Endothelial cell of umbilical vein (primary cell): ENCODE data around the gene SPTBN4. TPM values are rescaled to one million over a fixed set of nuclear protein-coding genes. Genes with fewer than 3 reads are reported as not detected.

Experiments
- BruUV-seq: library from RNA; stranded (reverse); fragments of 400-500 nt; replicated peaks from 2 replicates; lab custom pipeline; 2021; lab: Mats Ljungman, UMichigan
- CTCF ChIA-PET: fragments of 300-600, 350-600 bp; sonication (Branson Sonifier 250); formaldehyde crosslinking; loops from one replicate; lab custom pipeline; 2021; ENCODE audit warnings: antibody characterized with exemption, inconsistent platforms; lab: Charles Lee
- POLR2A ChIA-PET: fragments of 300-600, 350-600 bp; sonication (Branson Sonifier 250); formaldehyde crosslinking; loops from one replicate; lab custom pipeline; 2021; ENCODE audit warnings: antibody characterized with exemption, inconsistent platforms; lab: Charles Lee
- DNase-seq: peaks from one replicate; pipeline ENCODE4 v3.0.0-alpha.2; 2011; ENCODE audit warnings: low read depth, low spot score
- FAIRE-seq: peaks from 2 replicates; lab custom pipeline; 2011; peaks lifted over from hg19 to GRCh38; lab: Jason Lieb, UNC
- H2AFZ ChIP-seq: 2 replicates; pipeline ENCODE4 v1.6.0; 2012; ENCODE audit warnings: low read depth, low read length, control low read depth, inconsistent platforms
- H3K27ac ChIP-seq: 2 replicates; pipeline ENCODE4 v1.5.1; 2011; ENCODE audit warnings: low read depth, mild to moderate bottlenecking, control low read depth, low read length, moderate library complexity; ENCODE audit not compliant: insufficient read depth
- H3K27me3 ChIP-seq, 2 experiments: 2 replicates each; pipeline versions ENCODE4 v1.6.0 to v1.6.1; 2011; ENCODE audit warnings: low read length in 2 of 2, mixed read lengths in 1 of 2; ENCODE audit not compliant: control insufficient read depth in 2 of 2, insufficient read depth in 2 of 2
- H3K36me3 ChIP-seq, 2 experiments: 2 replicates in 1 of 2; 3 replicates in 1 of 2; pipeline ENCODE4 v1.5.1; 2011; ENCODE audit warnings: low read length in 2 of 2, mild to moderate bottlenecking in 1 of 2, moderate library complexity in 1 of 2; ENCODE audit not compliant: control insufficient read depth in 2 of 2, insufficient read depth in 2 of 2; ENCODE audit errors: extremely low read depth in 1 of 2
- H3K4me1 ChIP-seq: 3 replicates; pipeline ENCODE4 v1.5.1; 2011; ENCODE audit warnings: mild to moderate bottlenecking, low read length; ENCODE audit not compliant: control insufficient read depth, insufficient read depth; ENCODE audit errors: extremely low read depth
- H3K4me2 ChIP-seq: 2 replicates; pipeline ENCODE4 v1.6.1; 2011; ENCODE audit warnings: low read length, control low read depth, mixed read lengths; ENCODE audit not compliant: insufficient read depth
- H3K4me3 ChIP-seq, 3 experiments: fragments of 200-600 bp in 1 of 3; sonication (generic), shearing (Covaris generic) in 1 of 3; replicated peaks in 1 of 3; 2 replicates each; pipeline ENCODE4 v1.5.1; 2011 to 2016; ENCODE audit warnings: control low read depth in 3 of 3, low read length in 3 of 3, mild to moderate bottlenecking in 2 of 3, inconsistent platforms in 1 of 3, low read depth in 1 of 3, moderate library complexity in 1 of 3; ENCODE audit not compliant: insufficient read depth in 1 of 3
- H3K79me2 ChIP-seq: 2 replicates; pipeline ENCODE4 v1.6.0; 2012; ENCODE audit warnings: low read length, inconsistent platforms; ENCODE audit not compliant: control insufficient read depth, insufficient read depth
- H3K9ac ChIP-seq: replicated peaks from 2 replicates; pipeline ENCODE3; 2011; ENCODE audit warnings: low read length, control low read depth; ENCODE audit not compliant: insufficient read depth; ENCODE audit errors: extremely low read depth
- H3K9me1 ChIP-seq: replicated peaks from 3 replicates; pipeline ENCODE4 v1.6.0; 2011; ENCODE audit warnings: mild to moderate bottlenecking, low read length; ENCODE audit not compliant: control insufficient read depth, insufficient read depth; ENCODE audit errors: extremely low read depth
- H3K9me3 ChIP-seq: replicated peaks from 2 replicates; pipeline ENCODE4 v1.5.1; 2012; ENCODE audit warnings: low read length, inconsistent platforms; ENCODE audit not compliant: control insufficient read depth, insufficient read depth
- H4K20me1 ChIP-seq: replicated peaks from 2 replicates; pipeline ENCODE3; 2011; ENCODE audit warnings: mild to moderate bottlenecking, low read length; ENCODE audit not compliant: control insufficient read depth, insufficient read depth; ENCODE audit errors: extremely low read depth
- EZH2 ChIP-seq: IDR thresholded peaks from 2 replicates; pipeline ENCODE4 v1.6.1; 2012; ENCODE audit warnings: borderline replicate concordance, low read depth, mild to moderate bottlenecking, moderate library complexity, low read length, inconsistent platforms; ENCODE audit not compliant: severe bottlenecking
- FOS ChIP-seq: IDR thresholded peaks from 2 replicates; pipeline ENCODE4 v1.6.1; 2011; ENCODE audit warnings: mild to moderate bottlenecking, low read length, moderate library complexity, borderline replicate concordance; ENCODE audit not compliant: insufficient read depth
- GATA2 ChIP-seq: IDR thresholded peaks from 2 replicates; pipeline ENCODE4 v1.7.0; 2011; ENCODE audit warnings: low read depth, mild to moderate bottlenecking, moderate library complexity, mixed read lengths, low read length; ENCODE audit not compliant: insufficient read length, insufficient read depth
- JUN ChIP-seq: IDR thresholded peaks from 2 replicates; pipeline ENCODE4 v1.6.1; 2011; ENCODE audit warnings: borderline replicate concordance, low read depth; ENCODE audit not compliant: insufficient read length, insufficient read depth
- MYC ChIP-seq: IDR thresholded peaks from one replicate; pipeline ENCODE4 v1.6.1; 2011; ENCODE audit warnings: mild to moderate bottlenecking, low read depth, low read length
- POLR2A ChIP-seq: IDR thresholded peaks from 2 replicates; pipeline ENCODE4 v1.6.1; 2012; ENCODE audit warnings: low read depth, mild to moderate bottlenecking, control low read depth, low read length
- dilution Hi-C: fragments of 300-500 bp; cut with MboI; formaldehyde crosslinking; loops from one replicate; pipeline ENCODE4 v1.15.0; 2019; ENCODE audit warnings: low sequenced_read_pairs; ENCODE audit not compliant: extremely low pct_ligation_motif_present
- intact Hi-C: fragments of 100-400 bp; cut with micrococcal nuclease; formaldehyde crosslinking; loops from one replicate; pipeline ENCODE4 v1.10.0; 2022
- polyA plus RNA-seq, 4 experiments: library from polyadenylated mRNA; depleted of rRNA in 3 of 4; stranded (reverse) in 3 of 4; unstranded in 1 of 4; fragments of >200 nt; gene quantifications; 2 replicates each; pipeline versions ENCODE4 v1.2.1 to v1.2.3, GENCODE V29; 2011 to 2012; ENCODE audit warnings: missing spikeins in 1 of 4
- total RNA-seq: library from RNA; stranded (reverse); gene quantifications from 2 replicates; pipeline ENCODE4 v1.2.3, GENCODE V29; 2021
- TF ChIP-seq, protein P1 (sequence below), 2 donors: IDR thresholded peaks; 1 replicate in 1 of 2; 2 replicates in 1 of 2; pipeline ENCODE4 v1.5.1; 2011; ENCODE audit warnings: low read length in 2 of 2, mild to moderate bottlenecking in 2 of 2, moderate library complexity in 2 of 2, control low read depth in 1 of 2, inconsistent platforms in 1 of 2, low read depth in 1 of 2; ENCODE audit not compliant: insufficient read depth in 1 of 2; ENCODE audit errors: extremely low read depth in 1 of 2

SPTBN4 gene
- total and polyA plus RNA-seq, 2 donors (not counting 3 experiments of a cell fraction or from before 2014, with no cell fraction given), result 0.33 TPM; not detected in 1

DNA sequence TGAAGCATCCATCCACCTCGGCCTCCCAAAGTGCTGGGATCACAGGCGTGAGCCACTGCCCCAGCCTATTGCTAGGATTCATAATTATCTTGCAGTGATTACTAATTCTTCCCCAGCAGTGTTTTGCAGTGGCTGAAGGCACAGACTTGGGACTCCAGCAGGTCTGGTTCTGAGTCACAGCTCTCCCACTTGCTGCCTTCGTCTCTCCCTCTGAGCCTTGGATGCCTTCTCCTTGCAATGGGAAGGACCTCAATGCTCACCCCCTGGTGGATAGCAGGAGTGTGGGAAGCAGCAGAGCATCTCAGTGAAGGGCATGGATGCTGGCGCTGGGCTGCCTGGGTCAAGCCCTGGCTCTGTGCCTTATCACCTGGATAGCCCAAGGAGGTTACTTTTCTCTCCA is 72.3 kb downstream of the SPTBN4 start:
- H3K9me3 ChIP-seq, result no peaks in the 10 kb centered on the region
- dilution Hi-C loops (no loop called here), intact Hi-C loops (no loop called here)
- no peaks in the 10 kb centered on the region for H3K79me2 ChIP-seq
- H3K27me3 ChIP-seq, result no peaks in the 10 kb centered on the region
- H3K4me2 ChIP-seq, result no peak overlapping the region
- ChIA-PET POLR2A (no interaction called here), CTCF (no interaction called here)
- no peak for FAIRE-seq
- no peak overlapping the region for H2AFZ ChIP-seq
- no peak for DNase-seq
- TF ChIP-seq, protein P1, sequence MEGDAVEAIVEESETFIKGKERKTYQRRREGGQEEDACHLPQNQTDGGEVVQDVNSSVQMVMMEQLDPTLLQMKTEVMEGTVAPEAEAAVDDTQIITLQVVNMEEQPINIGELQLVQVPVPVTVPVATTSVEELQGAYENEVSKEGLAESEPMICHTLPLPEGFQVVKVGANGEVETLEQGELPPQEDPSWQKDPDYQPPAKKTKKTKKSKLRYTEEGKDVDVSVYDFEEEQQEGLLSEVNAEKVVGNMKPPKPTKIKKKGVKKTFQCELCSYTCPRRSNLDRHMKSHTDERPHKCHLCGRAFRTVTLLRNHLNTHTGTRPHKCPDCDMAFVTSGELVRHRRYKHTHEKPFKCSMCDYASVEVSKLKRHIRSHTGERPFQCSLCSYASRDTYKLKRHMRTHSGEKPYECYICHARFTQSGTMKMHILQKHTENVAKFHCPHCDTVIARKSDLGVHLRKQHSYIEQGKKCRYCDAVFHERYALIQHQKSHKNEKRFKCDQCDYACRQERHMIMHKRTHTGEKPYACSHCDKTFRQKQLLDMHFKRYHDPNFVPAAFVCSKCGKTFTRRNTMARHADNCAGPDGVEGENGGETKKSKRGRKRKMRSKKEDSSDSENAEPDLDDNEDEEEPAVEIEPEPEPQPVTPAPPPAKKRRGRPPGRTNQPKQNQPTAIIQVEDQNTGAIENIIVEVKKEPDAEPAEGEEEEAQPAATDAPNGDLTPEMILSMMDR (IDR thresholded peaks at IDR 0.05; ENCODE audit: extremely low read depth in 1 of 2, insufficient read depth in 1 of 2, low read depth in 1 of 2, low read length in 2 of 2), result no peak
- no peak for TF ChIP-seq EZH2
- TF ChIP-seq JUN, result no peak
- no peak for TF ChIP-seq MYC
- no peak for TF ChIP-seq GATA2
- TF ChIP-seq POLR2A, result no peak
- no peak for TF ChIP-seq FOS
- H3K27ac ChIP-seq, result no peak overlapping the region
- H3K9ac ChIP-seq, result no peak overlapping the region
- no peaks in the 10 kb centered on the region for H3K36me3 ChIP-seq
- BruUV-seq, result no TSS peak
- H3K9me1 ChIP-seq, result no peaks in the 10 kb centered on the region
- no peaks in the 10 kb centered on the region for H3K4me1 ChIP-seq
- no peaks in the 10 kb centered on the region for H4K20me1 ChIP-seq
- no peak overlapping the region for H3K4me3 ChIP-seq
